Mucosa of gallbladder (tissue), 1 donor: ENCODE measurements around the gene GCHFR. TPM values are rescaled to one million over a fixed set of nuclear protein-coding genes. Genes with fewer than 3 reads are reported as not detected.

Experiments used
- DNase-seq: peaks from one replicate; pipeline ENCODE4 v3.0.0-alpha.2; 2020; ENCODE audit warnings: low spot score
- total RNA-seq: library from RNA; stranded (reverse); gene quantifications from one replicate; pipeline ENCODE4 v1.2.1, GENCODE V29; 2021
- donor health status: DM: no; HTN: no; CAD: no.

The GCHFR gene
- total RNA-seq, 1 donor from 2014 or later, result 33.1 TPM

DNA sequence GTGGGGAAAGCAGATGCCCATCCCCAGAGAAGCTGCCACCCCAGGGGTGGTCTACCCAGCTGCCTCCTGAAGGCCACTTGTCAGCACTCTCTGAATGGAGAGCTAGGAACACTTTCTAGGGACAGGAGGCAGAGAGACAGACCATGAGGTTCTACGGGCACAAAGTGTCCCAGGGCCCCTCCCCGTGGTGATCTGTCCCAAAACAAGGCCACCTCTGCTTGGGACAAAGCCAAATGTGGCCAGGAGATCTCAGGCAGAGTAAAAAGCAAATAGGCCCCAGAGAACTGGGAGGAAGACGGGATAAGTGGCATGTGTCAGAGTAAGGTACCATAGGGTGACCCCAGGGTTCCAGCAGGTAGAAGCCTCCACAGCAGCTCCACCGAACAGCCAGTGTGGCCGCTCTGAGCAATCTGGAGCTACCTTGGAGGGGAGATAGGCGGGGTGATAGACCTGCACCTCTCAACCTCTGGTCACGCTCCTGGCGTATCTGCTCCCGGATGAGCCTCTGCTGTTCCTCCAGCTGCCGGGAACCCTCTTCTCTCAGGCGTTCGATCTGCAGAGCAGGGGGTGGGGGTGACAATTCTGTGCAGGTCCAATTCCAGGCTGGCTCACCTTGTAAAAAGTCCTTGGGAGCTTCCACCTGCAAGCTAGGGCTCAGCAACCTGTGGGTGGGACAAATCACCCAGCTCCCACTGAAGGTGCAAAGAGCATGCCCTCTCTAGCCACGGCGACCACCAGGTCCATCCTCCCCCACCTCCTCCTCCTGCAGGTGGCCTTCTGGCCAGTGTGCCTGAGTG lies 12.1 kb downstream of the GCHFR start:
- no peak for DNase-seq

DNA sequence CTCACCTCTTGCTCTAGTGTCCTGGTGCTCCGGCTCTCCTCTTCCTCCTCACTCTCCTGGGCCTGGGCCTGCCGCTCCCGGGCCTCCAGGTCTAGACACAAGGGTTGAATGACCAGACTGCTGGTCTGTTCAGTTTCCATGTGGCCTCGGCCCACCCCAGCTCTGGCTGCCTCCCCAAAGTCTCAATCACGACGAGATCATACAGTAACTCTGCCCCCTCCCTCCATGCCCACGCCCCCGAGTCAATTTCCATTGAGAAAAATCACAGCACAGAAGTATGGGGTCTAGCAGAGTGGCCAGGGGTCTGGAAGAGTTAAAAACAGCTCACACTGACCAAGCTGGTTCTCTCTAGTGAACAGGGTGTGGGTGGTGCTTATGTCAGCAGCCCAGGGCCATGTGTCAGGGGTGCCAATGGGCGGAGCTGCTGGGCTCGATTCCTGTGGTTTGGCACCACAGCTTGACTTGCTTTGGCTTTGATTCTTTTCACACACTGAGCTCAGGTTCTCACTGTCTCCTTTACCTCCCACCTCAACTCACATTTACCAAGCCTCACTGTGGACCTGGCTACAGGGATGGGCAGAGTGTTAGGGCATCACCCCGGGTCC lies 12.8 kb downstream of the GCHFR start:
- peak; percentile 72 for DNase-seq

DNA sequence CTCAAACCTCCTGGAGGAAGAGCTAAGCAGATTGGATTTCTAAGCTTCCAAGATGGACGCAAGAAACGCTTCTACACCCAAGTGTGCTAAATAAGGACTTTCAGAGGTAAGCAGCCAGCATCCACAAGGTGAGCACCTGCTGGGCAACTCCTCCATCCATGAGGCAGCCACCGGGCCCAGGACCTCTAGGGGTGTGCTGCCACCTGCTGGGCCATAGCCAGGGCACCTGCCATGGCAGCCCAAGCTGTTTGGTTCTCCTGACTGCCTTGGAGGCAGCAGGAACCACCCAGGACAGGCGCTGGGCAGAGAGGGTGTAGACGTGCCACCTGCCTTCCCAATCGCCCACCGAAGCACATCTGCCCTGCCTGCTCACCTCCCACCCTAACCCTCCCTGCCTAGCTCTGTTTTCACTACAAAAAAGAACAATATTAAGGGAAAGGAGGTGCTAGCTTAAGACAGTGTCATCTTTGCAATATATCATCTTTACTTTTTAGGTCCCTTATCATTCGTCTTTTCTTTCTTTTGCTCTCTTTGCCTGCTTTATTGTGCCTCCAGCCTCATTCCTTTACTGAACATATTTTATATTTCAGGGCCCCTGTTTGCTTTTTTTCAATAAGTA lies 18.9 kb downstream of the GCHFR start:
- DNase-seq, result peak; percentile 70

DNA sequence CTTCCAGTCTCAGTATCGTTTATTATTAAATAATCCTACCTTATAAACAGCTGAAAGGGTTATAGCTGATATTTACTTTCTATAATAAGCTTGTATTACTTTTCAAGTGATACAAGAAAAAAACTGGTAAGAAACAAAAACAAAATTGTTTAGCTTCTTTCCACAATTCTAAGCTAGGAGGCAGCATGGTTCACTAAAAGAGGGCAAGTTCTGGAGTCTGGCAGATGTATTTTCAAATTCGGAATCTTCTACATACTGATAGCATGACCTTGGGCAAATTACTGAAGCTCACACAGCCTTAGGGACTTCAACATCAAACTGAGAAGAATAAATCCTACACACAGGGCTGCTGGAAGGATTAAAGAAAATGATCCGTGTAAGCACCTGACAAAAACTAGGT lies 21.3 kb downstream of the GCHFR start:
- DNase-seq, result no peak

DNA sequence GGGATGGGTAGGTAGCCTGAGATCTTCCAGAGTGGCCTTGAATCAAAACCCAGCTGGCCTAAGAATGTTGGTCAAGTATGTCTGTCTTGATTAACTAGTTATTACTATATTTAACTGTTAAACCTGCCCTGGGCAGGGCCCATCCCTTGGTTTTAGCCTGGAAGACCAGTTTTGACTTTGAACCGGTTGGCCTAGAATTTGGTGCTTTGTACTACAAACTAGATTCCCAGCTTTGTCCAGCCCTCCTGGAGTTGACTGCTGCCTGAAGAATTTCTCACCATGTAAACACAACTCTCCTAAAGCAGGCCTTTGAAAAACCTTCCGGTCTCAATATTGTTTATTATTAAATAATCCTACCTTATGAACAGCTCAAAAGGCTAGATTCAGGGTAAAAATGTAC lies 21.9 kb downstream of the GCHFR start:
- no peak for DNase-seq

DNA sequence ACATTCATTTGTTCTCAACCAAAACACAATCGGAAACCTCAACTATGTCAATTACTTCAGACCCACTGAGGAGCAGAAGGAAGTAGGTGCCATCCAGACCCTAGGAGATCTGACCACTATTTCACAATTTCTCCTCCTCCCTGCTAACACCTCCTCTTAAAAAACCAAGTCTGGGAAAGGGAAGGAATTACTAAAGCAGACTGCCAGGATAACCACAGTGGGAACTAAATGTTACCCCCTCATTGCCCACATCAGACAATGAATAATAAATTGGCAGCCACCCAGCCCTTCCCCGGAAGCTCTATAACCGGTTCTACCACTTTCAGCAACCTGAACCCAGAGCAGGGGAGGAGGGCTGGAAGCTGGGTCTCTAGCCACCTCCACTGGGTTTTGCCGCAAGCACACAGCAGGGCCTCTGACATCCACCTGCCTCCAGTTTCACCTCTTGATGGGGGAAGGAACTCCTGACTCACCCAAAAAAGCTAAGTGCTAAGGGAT lies 23.5 kb downstream of the GCHFR start:
- DNase-seq, result peak; percentile 85

DNA sequence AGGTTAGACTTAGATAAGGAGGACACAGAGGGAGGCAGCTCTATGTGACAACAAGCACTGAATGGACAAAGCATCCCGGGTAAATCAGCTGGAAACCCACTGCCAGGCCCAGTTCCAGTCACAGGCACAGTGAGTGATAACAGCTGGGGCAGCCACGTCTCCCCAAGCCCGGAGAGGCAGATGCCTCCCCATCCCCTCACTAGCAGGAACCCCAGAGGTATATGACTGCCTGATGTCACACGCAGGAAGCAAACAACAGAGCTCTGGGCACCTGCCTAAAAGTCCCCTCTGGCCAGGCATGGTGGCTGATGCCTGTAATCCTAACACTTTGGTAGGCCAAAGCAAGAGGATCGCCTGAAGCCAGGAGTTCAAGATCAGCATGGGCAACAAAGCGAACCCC lies 24.1 kb downstream of the GCHFR start:
- DNase-seq, result no peak

DNA sequence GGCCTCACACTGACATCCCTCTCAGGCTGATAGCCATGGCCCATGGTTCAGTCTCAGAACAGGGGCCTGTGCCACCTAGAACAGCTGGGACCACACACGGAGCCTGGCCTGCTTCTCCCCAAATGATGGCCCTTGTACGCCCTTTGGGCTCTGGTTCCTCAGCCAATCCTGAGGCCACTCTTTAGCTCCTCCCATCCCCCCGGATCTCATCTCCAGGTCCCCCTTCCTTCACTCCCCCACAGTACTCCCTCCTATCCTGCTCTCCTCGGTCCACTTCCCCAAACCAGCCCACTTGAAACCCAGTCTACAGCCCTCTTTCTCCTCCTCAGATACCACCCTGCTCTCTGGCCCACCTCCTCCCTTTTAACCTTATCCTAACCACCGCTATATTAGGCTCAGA lies 25.3 kb downstream of the GCHFR start:
- DNase-seq, result no peak

DNA sequence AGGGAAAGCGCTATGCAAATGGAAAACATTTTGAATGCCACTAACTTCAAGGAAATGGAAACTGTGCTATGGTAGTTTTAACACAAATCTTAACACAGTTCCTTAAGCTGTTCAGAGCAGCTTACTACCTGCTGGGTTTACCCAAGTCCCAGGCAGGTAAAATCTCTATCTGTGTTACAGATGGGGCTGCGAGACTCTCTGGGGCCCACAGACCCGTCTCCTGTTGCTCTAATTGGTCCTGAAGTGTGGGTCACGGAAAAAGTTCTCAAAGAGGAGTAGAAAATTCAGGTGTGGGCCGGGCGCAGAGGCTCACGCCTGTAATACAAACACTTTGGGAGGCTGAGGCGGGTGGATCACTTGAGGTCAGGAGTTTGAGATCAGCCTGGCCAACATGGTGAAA lies 26.1 kb downstream of the GCHFR start:
- no peak for DNase-seq

DNA sequence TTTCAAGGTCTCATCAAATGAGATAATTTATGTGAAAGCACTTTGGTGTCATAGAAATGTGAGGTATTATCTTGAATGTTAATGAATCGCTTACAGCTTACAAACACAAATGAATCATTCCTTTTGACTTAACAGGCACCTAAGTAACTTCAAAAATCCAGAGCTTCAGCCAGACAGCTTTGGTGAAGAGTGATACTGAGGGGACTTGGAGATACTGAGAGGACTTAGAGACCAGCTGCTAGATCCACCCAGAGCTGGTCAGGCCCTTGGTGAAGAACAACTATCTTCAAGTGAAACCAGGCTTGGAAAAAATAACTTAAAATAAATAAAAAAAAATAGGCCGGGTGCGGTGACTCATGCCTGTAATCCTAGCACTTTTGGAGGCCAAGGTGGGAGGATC lies 26.9 kb downstream of the GCHFR start:
- DNase-seq, result no peak

DNA sequence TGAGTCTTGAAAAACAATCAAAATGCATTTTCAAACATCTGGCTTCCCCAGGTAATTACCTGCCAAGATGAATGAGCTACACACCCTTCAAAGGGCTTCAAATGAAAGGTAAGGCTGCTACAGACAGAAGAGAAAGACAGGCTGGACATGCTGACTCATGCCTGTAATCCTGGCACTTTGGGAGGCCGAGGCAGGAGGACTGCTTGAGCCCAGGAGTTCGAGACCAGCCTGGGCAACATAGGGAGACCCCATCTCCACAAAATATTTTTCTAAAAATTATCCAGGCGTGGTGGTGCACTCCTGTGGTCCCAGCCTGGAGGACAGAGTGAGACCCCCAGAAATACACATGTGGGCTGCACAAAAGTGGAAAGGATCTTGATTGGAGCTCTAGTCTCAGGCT lies 28.5 kb downstream of the GCHFR start:
- no peak for DNase-seq

DNA sequence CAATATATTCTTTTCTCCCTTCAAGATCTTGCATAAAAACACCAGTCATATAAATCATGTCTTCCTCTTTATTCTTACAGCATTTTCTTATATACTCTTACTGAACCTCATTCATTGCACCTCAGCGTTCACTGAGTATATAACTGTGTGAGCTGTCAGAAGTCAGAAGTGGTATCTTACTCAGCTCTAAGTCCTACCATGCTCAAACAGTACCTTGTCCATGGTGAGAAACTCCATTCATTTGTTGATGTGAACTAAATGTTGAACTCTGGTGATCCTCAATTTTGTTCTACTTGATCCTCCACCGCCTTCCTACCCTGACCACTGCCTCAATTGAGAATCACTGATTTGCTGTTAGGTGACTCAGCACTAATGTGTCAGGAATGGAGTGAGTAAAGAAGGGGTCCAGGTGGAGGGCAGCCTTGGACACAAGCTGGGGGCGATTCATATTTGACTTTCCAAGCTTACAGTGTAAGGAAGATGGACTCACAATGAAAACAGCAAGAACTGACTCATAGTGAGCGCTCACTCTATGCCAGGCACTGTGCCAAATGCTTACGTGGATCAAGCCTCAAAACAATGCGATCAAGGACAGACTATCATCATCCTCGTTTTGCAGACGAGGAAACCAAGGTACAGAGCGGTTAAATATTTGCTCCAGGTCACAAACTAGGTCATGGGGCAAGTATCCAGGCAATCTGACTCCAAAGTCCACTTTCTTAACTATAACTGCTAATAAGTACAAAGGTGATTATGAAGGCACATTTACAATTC lies 29.5 kb downstream of the GCHFR start:
- DNase-seq, result peak; percentile 92

DNA sequence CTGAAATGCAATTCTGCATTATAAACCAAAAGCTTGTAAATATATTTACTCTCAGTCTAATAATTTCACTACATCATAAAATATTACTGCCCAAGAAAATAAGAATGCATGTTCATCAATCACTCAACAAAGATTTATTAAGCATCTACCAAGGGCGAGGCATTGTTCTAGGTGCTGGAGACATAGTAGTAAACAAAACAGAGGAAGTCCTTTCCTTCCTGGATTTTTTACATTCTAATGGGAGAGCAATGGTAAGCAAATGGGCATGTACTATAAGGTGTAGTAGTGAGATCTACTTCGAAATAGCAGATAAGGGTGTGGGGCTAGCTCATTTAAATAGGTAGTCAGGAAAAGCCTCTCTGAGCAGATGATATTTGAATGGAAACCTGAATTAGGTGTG lies 32.2 kb downstream of the GCHFR start:
- no peak for DNase-seq

DNA sequence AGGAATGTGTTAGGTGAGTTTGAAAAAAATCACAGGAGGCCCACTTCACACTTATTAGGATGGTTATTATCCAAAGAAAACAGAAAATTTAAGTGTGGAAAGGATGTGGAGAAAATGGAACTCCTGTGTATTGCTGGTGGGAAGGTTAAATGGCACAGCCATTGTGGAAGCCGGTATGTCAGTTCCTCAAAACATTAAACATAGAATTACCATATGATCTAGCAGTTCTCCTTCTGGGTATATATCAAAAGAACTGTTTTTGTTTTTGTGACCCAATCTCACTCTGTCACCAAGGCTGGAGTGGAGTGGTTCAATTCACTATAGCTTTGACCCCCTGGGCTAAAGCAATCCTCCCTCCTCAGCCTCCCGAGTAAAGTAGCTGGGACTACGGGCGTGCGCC lies 32.6 kb downstream of the GCHFR start:
- no peak for DNase-seq

DNA sequence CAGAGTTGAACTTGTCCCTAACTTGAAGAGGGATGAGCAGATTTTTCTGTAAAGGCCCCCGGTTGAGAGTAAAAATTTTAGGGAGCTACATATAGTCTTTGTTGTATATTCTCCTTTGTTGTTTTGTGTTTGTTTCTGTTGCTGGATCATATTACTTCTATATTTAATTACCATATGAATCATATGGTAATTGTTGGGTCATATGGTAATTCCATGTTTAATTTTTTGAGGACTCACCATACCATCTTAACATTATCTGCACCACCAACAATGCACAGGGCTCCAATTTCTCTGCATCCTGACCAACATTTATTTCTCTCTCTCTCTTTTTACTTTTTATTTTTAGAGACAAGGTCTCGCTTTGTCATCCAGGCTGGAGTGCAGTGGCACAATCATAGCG lies 35.7 kb downstream of the GCHFR start:
- DNase-seq, result no peak

DNA sequence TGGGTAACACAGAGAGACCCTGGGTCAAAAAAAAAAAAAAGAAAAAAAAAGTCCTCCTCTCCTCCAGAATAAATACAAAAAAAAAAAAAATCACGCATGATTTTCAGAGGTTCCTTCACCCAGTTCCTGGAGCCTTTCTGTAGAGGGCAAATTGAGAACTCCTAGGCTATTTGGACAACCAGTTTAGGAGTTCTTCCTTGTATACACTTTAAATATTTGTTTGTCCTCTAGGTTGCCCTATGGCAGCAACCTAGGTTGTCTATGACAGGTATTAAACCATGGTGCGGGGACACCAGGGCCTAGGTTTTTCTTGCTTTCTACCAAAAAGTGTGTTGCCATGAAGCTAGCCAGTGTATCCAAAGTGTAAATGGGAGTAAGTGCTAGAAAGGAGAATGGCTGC lies 39.2 kb downstream of the GCHFR start:
- no peak for DNase-seq

DNA sequence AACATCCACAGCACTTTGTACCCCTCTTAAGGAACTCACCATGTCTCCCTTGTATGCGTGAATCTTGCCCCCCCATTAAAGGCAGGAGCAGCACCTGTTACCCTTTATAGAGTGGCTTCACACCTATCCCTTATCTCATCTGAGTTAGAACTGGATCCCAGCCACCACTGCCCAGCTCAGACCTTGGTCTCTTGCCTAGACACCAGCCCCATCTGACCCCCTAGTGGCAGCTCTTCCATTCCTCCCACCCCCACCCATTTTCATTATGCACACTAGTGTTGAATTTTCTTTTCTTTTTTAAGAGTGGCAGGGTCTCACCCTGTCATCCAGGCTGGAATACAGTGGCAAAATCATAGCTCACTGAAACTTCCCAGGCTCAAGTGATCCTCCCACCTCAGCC lies 39.8 kb downstream of the GCHFR start:
- DNase-seq, result no peak

DNA sequence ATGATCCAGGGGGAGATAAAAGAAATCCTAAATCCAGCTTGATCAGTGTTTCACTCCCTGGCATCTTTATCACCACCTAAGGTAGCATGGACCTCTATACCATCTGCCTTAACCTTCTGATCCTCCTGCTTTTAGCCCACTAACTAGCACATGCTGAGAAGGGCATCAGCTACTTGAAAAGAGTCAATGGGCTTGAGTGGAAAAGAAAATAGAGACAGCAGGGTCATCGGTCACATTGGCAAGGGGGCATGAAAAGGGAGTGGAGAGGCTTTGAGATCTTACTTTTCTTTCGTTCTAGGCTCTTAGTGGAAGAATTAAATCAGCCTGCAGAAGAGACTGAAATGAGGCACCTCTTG lies 42.8 kb downstream of the GCHFR start:
- no peak for DNase-seq

DNA sequence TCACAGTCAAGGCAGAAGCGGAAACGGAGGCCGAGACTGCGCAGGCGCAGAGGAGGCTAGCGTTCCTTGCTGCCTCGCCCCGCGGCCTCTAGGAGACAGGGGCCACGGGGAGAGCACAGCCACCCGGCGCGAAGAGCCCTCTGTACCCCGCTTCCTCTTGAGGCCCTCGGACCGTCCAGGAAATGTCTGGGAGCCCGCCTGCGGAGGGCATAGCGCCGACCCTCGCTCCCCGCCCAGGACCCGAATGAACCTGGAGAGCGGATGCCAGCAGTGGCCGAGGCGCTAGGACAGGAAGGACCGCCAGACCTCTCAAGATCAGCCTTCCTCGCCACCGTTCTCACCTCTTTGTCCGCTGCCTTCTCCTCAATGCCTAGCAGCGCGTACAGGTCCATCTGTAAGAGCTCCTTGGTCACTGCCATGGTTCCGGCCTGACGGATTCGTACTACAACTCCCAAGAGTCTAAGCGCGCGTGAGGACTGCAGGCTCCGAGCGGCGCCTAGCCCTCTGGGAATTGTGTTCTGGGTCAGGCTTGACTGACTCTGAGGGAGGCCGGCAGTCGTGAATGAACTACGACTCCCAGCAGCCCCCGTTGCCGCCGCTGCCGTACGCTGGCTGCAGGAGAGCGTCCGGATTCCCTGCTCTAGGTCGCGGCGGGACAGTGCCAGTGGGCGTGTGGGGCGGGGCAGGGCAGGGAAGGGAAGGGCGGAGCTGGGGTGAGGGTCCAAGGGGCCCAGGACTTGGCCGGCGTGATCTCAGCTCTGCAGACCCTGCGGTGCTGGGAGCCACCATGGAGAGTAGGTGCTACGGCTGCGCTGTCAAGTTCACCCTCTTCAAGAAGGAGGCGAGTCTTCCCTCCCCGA lies 43.4 kb downstream of the GCHFR start, which contains the start of the genes DNAJC17 and ZFYVE19:
Gene DNAJC17, minus strand, starts transcription at position 446 of the 860 bp plus-strand sequence. Its CDS starts 27 bp downstream, at position 419.
Gene ZFYVE19, plus strand, starts transcription at position 62 of the 860 bp plus-strand sequence. Its CDS starts 501 bp downstream, at position 563.
- DNase-seq, result peak; percentile 97

DNA sequence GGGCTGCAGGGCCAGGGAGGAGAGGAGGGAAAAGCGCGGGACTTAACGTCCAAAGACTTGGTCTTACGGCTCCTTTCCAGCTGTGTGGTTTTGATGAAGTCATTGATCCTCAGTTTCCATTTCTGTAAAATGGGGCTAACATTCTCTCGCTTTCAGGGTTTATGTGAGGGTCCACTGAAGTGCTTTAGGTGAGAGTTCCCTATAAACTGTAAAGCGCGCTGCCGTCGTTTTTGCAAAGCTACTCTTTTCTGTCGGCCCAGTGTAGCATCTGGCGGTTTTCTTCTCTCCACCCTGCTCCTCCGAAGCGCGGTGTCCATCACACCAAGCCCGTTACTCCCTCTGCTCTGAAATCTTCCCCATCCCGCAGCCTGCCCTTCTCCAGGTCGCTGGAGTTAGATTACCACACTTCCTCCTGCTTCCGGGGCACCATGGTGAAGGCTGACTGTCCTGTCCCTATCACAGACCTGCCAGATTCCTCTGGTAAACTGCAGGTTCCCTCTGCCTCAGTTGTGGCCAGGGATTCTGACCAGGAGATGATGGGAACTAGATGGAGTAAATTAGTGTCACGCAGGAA lies 44.1 kb downstream of the GCHFR start:
- DNase-seq, result no peak
